ENCODE data around the gene AP2B1. TPM values are rescaled to one million over a fixed set of nuclear protein-coding genes. Genes with fewer than 3 reads are reported as not detected.

The AP2B1 gene
- total RNA-seq, 1 donor from 2014 or later: 216 TPM

DNA sequence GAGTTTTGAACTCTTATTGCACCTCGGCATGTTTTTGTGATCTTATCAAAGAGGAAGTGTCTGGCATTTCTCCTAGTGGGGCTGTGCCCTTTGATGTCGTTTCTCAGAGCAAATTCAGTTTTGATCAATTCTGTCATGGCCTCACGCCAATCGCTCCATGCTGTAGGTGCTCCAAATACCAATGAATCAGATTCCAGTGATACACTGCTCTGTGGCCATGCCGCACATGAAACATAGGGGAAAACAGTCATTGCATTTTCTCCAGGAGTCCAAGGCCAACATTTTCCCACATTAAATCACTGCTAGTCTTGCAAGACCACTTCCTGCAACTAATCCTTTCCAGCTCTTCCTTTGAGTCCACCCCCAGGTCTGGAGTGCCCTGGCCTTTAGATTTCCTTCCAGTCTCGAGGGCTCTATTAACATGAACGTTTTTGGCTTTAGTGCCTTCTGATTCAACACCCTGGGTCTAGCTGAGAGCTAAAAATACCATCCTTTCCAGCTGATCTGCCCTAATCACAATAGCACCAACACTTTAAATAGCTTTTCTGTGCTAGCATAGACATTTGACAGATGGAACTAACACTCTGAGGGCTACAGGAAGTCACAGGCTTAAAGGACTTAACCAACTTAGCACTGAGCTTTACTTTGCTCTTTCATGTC, 126.1 kb downstream of the AP2B1 start:
- Mint-ChIP-seq H3K27ac (ENCODE audit: unreplicated experiment) (no peak overlapping the region), H3K36me3 (ENCODE audit: low read depth) (peaks cover 3% of the 10 kb centered on the region), H3K4me3 (no peak overlapping the region), H3K9me3 (no peaks in the 10 kb centered on the region), H3K4me1 (peaks cover 4% of the 10 kb centered on the region), H3K27me3 (ENCODE audit: low read depth) (no peaks in the 10 kb centered on the region)
- TF ChIP-seq, protein P1, sequence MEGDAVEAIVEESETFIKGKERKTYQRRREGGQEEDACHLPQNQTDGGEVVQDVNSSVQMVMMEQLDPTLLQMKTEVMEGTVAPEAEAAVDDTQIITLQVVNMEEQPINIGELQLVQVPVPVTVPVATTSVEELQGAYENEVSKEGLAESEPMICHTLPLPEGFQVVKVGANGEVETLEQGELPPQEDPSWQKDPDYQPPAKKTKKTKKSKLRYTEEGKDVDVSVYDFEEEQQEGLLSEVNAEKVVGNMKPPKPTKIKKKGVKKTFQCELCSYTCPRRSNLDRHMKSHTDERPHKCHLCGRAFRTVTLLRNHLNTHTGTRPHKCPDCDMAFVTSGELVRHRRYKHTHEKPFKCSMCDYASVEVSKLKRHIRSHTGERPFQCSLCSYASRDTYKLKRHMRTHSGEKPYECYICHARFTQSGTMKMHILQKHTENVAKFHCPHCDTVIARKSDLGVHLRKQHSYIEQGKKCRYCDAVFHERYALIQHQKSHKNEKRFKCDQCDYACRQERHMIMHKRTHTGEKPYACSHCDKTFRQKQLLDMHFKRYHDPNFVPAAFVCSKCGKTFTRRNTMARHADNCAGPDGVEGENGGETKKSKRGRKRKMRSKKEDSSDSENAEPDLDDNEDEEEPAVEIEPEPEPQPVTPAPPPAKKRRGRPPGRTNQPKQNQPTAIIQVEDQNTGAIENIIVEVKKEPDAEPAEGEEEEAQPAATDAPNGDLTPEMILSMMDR (conservative IDR thresholded peaks at IDR 0.05): no peak
- no peak for DNase-seq (ENCODE audit: low read depth, low spot score)

DNA sequence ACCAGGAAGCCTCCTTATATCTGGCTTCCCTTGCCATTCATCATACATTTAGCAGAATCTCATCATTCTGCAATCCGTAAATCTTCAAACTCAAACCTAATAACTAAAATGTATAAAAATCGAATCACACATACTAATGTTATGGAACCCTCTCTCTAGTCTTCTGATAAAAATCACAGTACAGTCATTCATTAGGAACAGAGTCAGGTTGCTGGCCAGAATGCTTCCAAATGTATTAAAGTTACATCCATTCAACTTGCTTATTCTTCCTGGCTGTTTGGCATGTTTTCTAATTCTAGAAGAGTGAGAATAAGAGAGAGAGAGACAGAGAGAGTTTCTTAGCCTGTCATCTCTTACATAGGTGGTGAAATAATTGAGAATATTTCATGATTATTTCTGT, 127.9 kb downstream of the AP2B1 start:
- Mint-ChIP-seq H3K4me3 (no peak overlapping the region), H3K36me3 (ENCODE audit: low read depth) (peaks cover 8% of the 10 kb centered on the region), H3K27ac (ENCODE audit: unreplicated experiment) (no peak overlapping the region), H3K27me3 (ENCODE audit: low read depth) (no peaks in the 10 kb centered on the region), H3K9me3 (no peaks in the 10 kb centered on the region), H3K4me1 (peaks cover 4% of the 10 kb centered on the region)
- DNase-seq (ENCODE audit: low read depth, low spot score): no peak
- TF ChIP-seq, protein P1 (conservative IDR thresholded peaks at IDR 0.05): no peak

DNA sequence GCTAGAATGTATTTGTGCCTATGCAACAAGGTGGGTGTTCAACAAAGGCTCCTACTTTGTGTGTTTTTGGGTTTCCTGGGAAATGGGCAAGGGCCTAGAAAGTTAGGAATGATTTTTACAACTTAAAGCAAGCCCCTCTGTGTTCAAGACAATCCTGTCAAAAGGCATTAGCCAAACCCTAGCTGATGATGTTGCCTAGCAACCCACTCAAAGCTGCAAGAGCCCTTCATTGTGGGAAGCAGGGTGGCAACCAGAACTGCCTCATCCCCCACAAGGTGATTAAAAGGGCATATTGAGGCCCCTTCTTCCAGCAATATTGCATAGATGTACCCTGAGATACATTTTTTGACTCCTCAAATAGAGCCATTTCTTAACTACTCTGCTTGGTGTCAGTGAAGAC, 128.3 kb downstream of the AP2B1 start:
- Mint-ChIP-seq H3K27me3 (ENCODE audit: low read depth) (no peaks in the 10 kb centered on the region), H3K27ac (ENCODE audit: unreplicated experiment) (no peak overlapping the region), H3K36me3 (ENCODE audit: low read depth) (peaks cover 10% of the 10 kb centered on the region), H3K9me3 (no peaks in the 10 kb centered on the region), H3K4me1 (peaks cover 4% of the 10 kb centered on the region), H3K4me3 (no peak overlapping the region)
- no peak for DNase-seq (ENCODE audit: low read depth, low spot score)
- TF ChIP-seq, protein P1 (conservative IDR thresholded peaks at IDR 0.05): no peak

DNA sequence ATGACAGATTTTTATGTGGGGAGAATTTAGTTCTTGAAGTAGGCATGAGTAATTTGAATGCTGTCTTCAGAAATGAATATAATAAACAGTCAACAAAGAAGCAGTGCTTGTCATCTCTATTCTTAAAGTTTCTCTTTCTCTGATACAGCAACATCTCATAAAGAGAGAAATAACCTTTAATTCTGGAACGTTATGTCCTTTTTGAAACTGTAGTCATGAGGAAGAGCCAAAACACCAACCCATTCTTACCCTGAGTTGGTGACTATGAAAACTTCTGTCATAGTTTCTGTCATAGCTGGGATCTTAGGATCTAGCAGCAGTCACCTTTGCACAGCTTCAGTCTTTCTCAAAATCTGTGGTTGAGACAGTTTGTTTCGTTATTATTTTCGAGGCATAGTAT, 129.1 kb downstream of the AP2B1 start:
- no peak overlapping the region for H3K4me3 Mint-ChIP-seq
- H3K4me1 Mint-ChIP-seq: peaks cover 1% of the 10 kb centered on the region
- no peak for DNase-seq (ENCODE audit: low read depth, low spot score)
- no peaks in the 10 kb centered on the region for H3K27me3 Mint-ChIP-seq (ENCODE audit: low read depth)
- no peaks in the 10 kb centered on the region for H3K9me3 Mint-ChIP-seq
- H3K36me3 Mint-ChIP-seq (ENCODE audit: low read depth): peaks cover 8% of the 10 kb centered on the region
- TF ChIP-seq, protein P1 (conservative IDR thresholded peaks at IDR 0.05): no peak
- H3K27ac Mint-ChIP-seq (ENCODE audit: unreplicated experiment): no peak overlapping the region

DNA sequence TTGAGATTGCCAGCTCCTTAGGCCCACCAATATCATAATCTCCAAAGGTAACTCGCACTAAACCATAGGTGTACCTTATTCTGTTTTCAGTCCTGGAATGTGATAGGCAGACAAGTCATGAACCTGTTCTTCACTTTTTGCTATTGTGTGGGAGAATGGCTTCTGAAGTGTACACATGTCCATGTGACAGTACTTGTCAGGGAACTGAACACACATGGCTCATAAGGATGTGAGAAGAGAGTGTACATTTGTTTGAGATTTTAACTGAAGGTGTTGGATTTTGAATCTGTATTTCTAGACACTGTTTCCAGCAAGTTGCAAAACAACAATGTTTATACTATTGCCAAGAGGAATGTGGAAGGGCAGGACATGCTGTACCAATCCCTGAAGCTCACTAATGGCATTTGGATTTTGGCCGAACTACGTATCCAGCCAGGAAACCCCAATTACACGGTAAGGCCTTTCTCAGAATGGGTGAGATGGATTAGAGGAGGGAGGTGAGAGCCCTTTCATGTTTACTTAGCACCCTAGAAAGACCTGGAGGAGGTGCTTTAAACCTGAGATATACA, 129.9 kb downstream of the AP2B1 start:
- no peaks in the 10 kb centered on the region for H3K9me3 Mint-ChIP-seq
- H3K4me1 Mint-ChIP-seq: no peaks in the 10 kb centered on the region
- no peak overlapping the region for H3K27ac Mint-ChIP-seq (ENCODE audit: unreplicated experiment)
- H3K36me3 Mint-ChIP-seq (ENCODE audit: low read depth): peaks cover 7% of the 10 kb centered on the region
- H3K27me3 Mint-ChIP-seq (ENCODE audit: low read depth): no peaks in the 10 kb centered on the region
- no peak for DNase-seq (ENCODE audit: low read depth, low spot score)
- no peak overlapping the region for H3K4me3 Mint-ChIP-seq
- TF ChIP-seq, protein P1 (conservative IDR thresholded peaks at IDR 0.05): no peak
